ENCODE results near the gene MAP3K13. TPM values are rescaled to one million over a fixed set of nuclear protein-coding genes. Genes with fewer than 3 reads are reported as not detected.
A peak's percentile ranks its signal among the peaks of the same experiment; 100 is the strongest.

Gene MAP3K13
- total RNA-seq, 1 donor, result 16.3 TPM

DNA sequence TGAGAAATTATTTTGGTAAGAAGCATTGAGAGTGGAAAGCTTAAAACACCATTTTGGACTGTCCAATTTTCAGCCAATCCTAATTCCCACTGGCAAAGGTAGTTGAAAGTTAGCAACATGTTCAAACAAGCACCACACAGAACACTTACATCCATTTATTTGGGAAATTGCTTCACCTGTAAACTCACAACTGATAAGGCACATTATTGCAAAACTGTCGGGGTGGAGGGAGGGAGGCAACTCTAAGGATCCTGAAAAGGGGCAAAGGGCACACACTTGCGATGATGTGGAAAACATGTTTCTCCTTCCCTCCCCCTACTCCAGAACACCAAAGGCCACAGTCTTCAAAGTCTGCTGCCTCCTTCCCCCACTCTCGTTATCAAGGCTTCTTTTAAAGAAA, 126.5 kb downstream of the MAP3K13 start:
- no peak overlapping the region for H3K4me2 ChIP-seq (ENCODE audit: insufficient read depth, low read length)
- DNase-seq (ENCODE audit: insufficient read length, low spot score, missing footprints), result no peak
- no peaks in the 10 kb centered on the region for H3K9me3 ChIP-seq (ENCODE audit: low read depth, low read length)
- H3K36me3 ChIP-seq (ENCODE audit: insufficient read depth, low read length), result peaks cover 21% of the 10 kb centered on the region
- no peak overlapping the region for H3K27ac ChIP-seq (ENCODE audit: low read depth, low read length)
- no peaks in the 10 kb centered on the region for H3K27me3 ChIP-seq (ENCODE audit: insufficient read depth, low read length)
- no peaks in the 10 kb centered on the region for H3K79me2 ChIP-seq (ENCODE audit: insufficient read depth, low read length)
- no peak overlapping the region for H3K4me3 ChIP-seq (ENCODE audit: insufficient read depth, low read length)
- no peaks in the 10 kb centered on the region for H3K4me1 ChIP-seq (ENCODE audit: insufficient read depth, low read length)
- TF ChIP-seq, protein P1, sequence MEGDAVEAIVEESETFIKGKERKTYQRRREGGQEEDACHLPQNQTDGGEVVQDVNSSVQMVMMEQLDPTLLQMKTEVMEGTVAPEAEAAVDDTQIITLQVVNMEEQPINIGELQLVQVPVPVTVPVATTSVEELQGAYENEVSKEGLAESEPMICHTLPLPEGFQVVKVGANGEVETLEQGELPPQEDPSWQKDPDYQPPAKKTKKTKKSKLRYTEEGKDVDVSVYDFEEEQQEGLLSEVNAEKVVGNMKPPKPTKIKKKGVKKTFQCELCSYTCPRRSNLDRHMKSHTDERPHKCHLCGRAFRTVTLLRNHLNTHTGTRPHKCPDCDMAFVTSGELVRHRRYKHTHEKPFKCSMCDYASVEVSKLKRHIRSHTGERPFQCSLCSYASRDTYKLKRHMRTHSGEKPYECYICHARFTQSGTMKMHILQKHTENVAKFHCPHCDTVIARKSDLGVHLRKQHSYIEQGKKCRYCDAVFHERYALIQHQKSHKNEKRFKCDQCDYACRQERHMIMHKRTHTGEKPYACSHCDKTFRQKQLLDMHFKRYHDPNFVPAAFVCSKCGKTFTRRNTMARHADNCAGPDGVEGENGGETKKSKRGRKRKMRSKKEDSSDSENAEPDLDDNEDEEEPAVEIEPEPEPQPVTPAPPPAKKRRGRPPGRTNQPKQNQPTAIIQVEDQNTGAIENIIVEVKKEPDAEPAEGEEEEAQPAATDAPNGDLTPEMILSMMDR (IDR thresholded peaks at IDR 0.05; ENCODE audit: extremely low read depth, low read depth, low read length), result no peak
- no peaks in the 10 kb centered on the region for H4K20me1 ChIP-seq (ENCODE audit: insufficient read depth, low read length)
- H2AFZ ChIP-seq (ENCODE audit: low read length), result no peak overlapping the region

DNA sequence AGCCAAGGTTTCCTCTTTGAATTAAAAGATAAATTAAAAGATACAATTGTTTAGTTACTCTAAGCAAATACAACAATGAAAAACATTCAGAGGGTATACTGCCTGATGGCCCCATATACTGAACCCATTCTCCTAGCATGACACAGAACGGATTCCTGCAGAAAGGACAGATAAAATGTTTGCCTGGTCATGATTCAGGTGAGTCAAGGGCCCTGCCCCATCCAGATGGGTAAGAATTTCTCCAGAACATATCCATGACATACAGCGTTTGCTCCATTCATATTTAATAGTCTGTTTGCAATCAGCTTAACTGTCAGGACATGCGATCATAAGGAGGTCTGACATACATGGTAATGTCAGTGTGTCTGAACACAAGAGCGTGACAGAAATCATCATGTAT, 127.3 kb downstream of the MAP3K13 start:
- Histone ChIP-seq H3K4me2 (ENCODE audit: insufficient read depth, low read length) (no peak overlapping the region), H3K36me3 (ENCODE audit: insufficient read depth, low read length) (peaks cover 27% of the 10 kb centered on the region), H3K27me3 (ENCODE audit: insufficient read depth, low read length) (no peaks in the 10 kb centered on the region), H3K9me3 (ENCODE audit: low read depth, low read length) (no peaks in the 10 kb centered on the region), H4K20me1 (ENCODE audit: insufficient read depth, low read length) (no peaks in the 10 kb centered on the region), H2AFZ (ENCODE audit: low read length) (no peak overlapping the region), H3K27ac (ENCODE audit: low read depth, low read length) (no peak overlapping the region), H3K4me1 (ENCODE audit: insufficient read depth, low read length) (no peaks in the 10 kb centered on the region), H3K79me2 (ENCODE audit: insufficient read depth, low read length) (no peaks in the 10 kb centered on the region), H3K4me3 (ENCODE audit: insufficient read depth, low read length) (no peak overlapping the region)
- TF ChIP-seq, protein P1 (IDR thresholded peaks at IDR 0.05; ENCODE audit: extremely low read depth, low read depth, low read length), result no peak
- no peak for DNase-seq (ENCODE audit: insufficient read length, low spot score, missing footprints)

DNA sequence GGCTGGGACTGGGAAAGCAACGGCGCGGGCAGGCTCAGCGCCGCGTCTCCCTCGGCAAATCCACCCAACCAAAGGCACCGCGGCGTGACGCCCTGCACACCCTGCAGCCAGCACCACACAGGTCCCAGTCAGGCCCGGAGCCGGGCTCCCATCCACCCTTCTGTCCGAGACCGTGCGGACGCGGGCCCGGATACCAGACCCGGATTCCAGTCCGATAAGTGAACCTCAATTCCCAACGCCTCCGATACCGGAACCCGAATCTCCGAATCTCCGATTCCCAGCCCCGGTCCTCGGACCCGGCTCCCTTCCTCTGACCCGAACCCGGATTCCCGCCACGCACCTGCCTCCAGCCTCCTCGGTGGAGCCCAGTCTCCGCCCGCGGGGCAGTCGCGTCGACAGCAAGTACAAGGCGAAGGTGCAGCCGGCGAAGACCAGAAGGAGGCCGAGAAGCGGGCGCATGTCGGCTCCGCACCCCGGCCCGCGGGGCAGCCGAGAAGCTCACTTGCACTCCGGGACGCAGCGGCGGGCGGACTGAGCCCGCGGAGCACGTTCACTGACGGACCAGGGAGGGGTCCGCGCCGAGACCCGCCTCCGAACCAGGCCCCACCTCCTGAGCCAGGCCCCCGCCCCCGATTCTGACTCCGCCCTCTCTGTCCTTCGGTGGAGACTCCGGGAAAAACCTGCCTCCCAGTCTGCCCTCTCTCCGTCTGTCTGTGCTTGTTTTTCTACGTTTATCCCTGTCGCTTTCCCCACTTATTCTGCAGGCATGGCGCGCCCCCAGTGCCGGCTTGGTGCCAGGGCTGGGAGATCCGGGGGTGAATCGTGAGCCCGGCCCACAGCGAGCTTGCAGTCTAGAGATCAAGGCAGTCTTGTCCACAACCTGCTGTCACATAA, 135.8 kb downstream of the MAP3K13 start, which contains the start of gene TMEM41A:
TSS of gene TMEM41A (minus strand) at position 533 of the 894 bp plus-strand sequence. CDS start at position 459, 74 bp downstream.
- H3K79me2 ChIP-seq (ENCODE audit: insufficient read depth, low read length), result peaks cover 19% of the 10 kb centered on the region
- TF ChIP-seq, protein P1 (IDR thresholded peaks at IDR 0.05; ENCODE audit: extremely low read depth, low read depth, low read length), result no peak
- H2AFZ ChIP-seq (ENCODE audit: low read length), result peak within 1 kb of the TSS; percentile 98
- H3K27me3 ChIP-seq (ENCODE audit: insufficient read depth, low read length), result peaks cover 8% of the 10 kb centered on the region
- H3K36me3 ChIP-seq (ENCODE audit: insufficient read depth, low read length), result peaks cover 19% of the 10 kb centered on the region
- H3K4me1 ChIP-seq (ENCODE audit: insufficient read depth, low read length), result peaks cover 4% of the 10 kb centered on the region
- no peaks in the 10 kb centered on the region for H4K20me1 ChIP-seq (ENCODE audit: insufficient read depth, low read length)
- H3K4me3 ChIP-seq (ENCODE audit: insufficient read depth, low read length), result peak within 1 kb of the TSS; percentile 99
- DNase-seq (ENCODE audit: insufficient read length, low spot score, missing footprints), result peak; percentile 98
- H3K4me2 ChIP-seq (ENCODE audit: insufficient read depth, low read length), result peak within 1 kb of the TSS; percentile 83
- H3K27ac ChIP-seq (ENCODE audit: low read depth, low read length), result peak within 1 kb of the TSS; percentile 65
- H3K9me3 ChIP-seq (ENCODE audit: low read depth, low read length), result no peaks in the 10 kb centered on the region

DNA sequence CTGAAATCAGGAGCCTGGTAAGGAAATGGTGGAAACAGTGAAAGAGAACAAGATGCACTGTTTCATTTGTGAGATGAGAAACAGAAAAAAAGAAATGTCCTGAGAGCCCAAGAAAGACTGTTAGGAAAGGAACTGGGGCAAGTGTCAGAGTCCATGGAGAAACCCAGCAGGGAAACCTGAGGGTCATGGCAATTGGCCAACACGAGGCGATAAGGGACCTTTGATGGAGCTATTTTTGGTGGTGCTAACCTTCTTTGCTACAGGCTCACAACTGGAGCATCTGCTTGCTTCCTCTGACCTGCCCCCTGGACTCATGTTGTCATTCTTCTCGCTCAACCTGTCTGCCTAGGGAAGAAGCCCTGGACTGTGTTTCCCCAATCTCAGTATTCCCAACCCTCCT, 140.1 kb downstream of the MAP3K13 start:
- H3K4me1 ChIP-seq (ENCODE audit: insufficient read depth, low read length), result no peaks in the 10 kb centered on the region
- no peaks in the 10 kb centered on the region for H3K9me3 ChIP-seq (ENCODE audit: low read depth, low read length)
- H3K27ac ChIP-seq (ENCODE audit: low read depth, low read length), result no peak overlapping the region
- no peak overlapping the region for H2AFZ ChIP-seq (ENCODE audit: low read length)
- H3K27me3 ChIP-seq (ENCODE audit: insufficient read depth, low read length), result peaks cover 13% of the 10 kb centered on the region
- H3K36me3 ChIP-seq (ENCODE audit: insufficient read depth, low read length), result no peaks in the 10 kb centered on the region
- H3K79me2 ChIP-seq (ENCODE audit: insufficient read depth, low read length), result no peaks in the 10 kb centered on the region
- no peak for DNase-seq (ENCODE audit: insufficient read length, low spot score, missing footprints)
- TF ChIP-seq, protein P1 (IDR thresholded peaks at IDR 0.05; ENCODE audit: extremely low read depth, low read depth, low read length), result no peak
- no peak overlapping the region for H3K4me3 ChIP-seq (ENCODE audit: insufficient read depth, low read length)
- no peak overlapping the region for H3K4me2 ChIP-seq (ENCODE audit: insufficient read depth, low read length)
- H4K20me1 ChIP-seq (ENCODE audit: insufficient read depth, low read length), result no peaks in the 10 kb centered on the region

Data from osteoblast (primary cell).